GM18526 (cell line): ENCODE data around the gene FRMD4B.

ENCODE experiments used
- POLR2A ChIP-seq: IDR thresholded peaks from 3 replicates; pipeline ENCODE4 v1.6.1; 2011; ENCODE audit not compliant: insufficient read length; ENCODE audit errors: extremely low read depth

Gene FRMD4B

DNA sequence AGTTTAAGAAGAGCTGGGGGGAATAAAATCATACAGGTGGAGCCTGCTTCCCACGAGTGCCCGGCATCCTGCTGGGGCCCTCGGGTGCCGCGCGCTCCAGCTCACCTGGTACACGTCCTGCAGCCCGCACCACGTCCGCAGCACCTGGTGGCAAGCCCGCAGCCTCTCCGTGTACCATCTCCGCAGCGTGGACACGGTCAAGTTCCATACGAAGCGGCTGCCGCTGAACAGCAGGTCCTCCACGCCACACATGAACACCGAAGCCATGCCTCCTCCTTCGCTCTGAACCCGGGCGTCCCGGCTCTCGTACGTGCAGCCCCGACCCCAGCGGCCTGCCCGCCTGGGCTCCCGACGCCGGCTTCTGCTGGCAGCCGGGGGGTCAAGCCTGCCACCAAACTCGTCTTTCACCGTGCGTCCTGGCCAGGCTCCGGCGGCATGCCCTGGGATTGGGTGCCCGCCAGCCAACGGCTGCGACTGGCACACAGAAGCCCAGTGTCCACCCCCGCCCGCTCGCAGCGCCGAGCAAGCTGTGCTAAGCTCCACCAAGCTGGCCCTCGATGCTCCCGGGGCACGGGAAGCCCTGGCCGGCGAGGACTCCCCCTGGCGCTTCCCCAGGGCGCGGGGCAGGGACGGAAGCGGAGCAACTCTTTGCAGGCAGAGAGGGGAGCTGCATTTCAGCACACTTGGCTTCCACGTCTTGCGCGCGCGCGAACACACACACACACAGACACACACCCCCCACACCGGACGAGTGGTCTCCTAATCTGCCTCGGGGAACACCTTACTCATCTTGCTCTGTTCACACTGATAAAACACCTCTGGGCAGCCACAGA lies at the start of gene FRMD4B:
FRMD4B (minus strand) TSS at position 366 of the 833 bp plus-strand sequence; CDS start at position 267, 99 bp downstream.
- no peak for TF ChIP-seq POLR2A

DNA sequence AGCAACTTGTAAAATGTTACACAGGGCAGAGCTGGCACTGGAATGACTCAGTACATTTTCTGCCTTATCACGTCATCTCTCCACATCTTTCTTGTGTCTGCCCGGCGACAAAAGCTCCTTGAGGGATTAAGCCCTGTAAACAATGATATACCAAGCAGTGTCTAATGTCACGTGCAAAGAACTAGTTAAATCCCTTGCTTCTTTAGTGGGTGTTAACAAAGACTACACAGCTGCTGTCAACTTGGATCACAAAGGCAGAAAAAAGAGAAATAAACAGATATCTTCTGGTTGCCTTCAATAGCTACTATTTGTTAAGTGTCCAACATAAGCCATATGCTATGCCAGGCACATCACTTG lies 48.1 kb upstream of the FRMD4B start:
- no peak for TF ChIP-seq POLR2A

DNA sequence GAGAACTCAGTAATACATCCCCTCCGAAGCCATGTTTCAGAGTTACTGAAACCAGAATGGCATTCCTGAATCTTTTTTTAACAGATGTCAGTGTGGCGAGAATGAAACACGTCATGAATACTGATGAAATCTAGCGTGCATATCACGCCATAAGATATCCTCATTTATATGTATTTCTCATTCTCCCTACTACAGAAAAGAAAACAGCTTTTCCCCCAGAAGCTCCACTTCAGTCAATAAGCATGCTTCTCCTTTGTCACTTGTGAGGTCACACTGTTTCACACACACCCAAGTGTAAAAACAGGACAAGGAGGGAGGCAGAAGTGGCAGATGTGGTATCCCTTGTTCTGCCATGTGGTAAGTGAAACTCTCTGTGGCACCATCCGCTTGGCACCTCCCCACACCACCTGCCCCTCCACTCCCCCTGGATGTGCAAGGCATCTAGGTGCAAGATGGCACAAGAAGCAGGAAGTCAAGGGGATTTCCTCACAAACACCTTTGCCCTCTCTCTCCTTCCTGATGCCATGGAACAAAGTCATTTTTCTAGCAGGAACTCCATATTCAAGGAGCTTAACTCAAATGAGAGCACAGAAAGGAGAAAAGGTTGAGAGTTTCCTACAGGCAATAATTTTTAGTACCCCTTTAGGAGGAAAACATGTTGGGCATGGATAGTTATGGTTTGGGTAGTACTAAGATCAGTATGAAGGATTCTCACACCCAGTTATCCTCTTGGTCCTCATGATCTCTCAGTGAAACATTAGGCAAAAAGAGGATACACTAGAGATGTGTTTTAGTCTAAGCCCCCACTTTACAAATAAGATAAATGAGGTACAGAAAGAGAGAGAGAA lies 47.5 kb upstream of the FRMD4B start:
- no peak for TF ChIP-seq POLR2A

DNA sequence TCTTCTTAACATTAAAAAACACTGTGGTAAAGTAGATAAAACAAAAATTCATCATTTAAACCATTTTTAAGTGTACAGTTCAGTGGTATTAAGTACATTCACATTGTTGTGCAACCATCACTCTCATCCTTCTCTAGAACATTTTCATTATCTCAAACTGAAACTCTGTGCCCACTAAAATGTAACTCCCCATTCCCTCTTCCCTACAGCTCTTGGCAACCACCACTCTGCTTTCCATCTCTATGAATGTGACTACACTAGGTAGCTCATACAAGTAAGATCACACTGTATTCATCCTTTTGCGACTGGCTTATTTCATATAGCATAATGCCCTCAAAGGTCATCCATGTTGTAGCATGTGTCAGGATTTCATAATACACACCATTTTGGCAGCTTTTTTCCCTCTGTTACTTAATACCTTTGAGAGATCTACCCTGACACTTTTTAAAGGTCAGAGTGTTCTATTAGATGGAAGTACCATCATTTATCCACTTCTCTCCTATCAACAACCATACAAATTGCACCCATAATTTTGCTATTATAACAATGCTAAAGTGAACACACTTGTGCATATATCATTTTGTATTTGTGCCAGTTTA lies 42.9 kb upstream of the FRMD4B start:
- TF ChIP-seq POLR2A = no peak

DNA sequence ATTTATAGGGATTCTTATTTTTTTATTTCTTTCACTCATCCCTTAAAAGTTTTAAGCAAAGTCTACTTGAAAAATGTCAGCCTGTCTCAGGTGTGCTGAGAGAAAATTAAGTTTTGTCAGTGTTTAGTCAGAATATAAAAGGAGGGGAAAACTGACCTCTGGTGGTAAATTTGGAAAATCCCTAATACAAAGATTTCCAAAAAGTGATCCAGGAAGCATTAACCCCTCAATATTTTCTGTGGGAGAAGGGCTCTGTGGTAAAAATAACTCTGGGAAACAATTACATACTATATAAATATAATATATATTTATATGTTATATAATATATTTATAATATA lies 41.0 kb upstream of the FRMD4B start:
- no peak for TF ChIP-seq POLR2A

DNA sequence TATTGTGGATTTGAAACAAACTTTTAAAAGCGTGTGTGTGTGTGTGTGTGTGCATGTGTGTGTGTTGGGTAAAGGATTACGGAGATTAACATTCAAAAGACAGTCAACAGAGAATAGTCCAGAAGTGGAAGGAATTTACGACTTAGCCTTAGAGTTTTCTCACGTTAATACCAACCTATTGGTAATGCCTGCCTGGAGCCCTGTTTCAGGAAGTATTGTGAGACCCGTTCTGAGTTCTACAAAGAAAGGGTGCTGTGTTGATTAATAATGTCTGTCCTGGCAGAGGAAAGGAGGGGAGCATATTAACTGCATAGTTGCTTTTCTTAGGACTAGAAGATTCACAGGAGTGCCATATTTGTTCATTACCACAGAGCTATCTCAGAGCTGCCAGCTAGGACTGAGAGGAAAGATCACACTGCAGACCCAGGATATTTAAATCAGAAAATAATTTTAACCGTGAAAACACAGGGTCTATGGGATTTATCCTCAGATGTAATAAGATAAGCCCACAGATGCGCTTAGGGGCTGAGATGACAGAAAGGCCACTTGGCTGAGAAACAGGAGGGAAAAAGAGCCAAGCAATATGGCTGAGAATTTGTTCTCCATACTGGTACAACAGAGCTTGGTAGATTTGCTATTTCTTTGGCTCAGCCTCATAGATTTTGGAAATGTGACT lies 40.5 kb upstream of the FRMD4B start:
- no peak for TF ChIP-seq POLR2A

DNA sequence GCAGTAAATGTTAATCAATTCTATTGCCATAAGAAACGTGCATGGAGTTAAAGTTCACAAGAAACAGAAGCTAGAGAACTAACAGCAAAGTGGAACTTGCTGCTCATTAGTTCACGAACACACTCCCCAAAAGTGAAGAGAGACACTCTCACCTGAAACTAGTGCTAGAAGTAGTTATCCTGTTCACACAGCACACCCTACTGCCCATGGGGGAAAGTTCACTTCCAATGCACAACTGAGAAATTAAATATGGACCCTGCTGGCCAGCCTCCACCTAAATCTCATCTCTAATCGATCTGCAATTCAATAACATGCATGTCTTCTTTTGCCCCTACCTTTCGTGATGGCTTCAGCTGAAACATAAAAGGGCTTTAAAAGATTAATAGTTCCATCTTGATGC lies 39.4 kb upstream of the FRMD4B start:
- TF ChIP-seq POLR2A = no peak

DNA sequence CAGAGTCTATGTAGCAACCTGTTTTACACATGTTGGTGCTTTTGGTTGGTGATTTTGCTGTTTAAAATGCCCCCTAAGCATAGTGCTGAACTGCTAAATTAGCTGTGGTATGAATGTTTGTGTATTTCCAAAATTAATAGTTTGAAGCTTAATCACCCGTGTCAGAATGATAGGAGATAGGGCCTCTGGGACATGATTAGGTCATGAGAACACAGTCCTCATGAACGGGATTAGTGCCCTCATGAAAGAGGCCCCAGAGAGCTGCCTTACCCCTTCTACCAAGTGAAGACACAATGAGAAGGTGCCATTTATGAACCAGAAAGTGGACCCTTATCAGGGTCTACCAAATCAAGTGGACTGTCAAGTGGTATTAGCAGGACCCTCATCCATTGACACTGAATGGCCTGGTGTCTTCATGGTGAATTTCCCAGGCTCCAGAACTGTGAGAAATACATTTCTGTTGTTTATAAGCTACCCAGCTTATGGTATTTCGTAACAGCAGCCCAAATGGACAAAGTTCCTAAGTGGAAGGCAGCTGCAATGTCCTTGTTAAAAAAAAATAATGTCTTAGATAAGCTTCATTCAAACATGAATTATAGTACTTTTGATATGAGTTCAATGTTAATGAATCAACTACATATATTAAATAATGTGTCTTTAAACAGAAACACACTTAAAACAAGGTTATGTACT lies 37.7 kb upstream of the FRMD4B start:
- TF ChIP-seq POLR2A = no peak

DNA sequence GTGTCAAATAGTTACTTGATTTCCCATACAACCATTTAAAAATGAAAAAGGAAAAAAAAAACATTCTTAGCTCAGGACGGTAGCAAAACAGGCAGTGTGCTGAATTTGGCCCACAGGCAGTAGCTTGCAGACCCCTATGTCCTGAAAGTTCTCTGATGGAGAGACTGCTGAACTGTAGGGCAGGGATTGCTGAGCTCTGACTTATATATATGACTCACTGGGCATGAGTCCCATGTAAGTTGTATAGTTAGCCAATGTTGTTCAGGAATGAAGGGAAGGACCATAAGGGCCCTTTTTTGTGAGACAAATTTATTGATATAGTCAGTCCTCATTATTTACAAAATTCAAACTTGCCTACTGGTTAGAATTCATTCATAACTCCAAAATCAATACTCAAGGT lies 36.9 kb upstream of the FRMD4B start:
- no peak for TF ChIP-seq POLR2A

DNA sequence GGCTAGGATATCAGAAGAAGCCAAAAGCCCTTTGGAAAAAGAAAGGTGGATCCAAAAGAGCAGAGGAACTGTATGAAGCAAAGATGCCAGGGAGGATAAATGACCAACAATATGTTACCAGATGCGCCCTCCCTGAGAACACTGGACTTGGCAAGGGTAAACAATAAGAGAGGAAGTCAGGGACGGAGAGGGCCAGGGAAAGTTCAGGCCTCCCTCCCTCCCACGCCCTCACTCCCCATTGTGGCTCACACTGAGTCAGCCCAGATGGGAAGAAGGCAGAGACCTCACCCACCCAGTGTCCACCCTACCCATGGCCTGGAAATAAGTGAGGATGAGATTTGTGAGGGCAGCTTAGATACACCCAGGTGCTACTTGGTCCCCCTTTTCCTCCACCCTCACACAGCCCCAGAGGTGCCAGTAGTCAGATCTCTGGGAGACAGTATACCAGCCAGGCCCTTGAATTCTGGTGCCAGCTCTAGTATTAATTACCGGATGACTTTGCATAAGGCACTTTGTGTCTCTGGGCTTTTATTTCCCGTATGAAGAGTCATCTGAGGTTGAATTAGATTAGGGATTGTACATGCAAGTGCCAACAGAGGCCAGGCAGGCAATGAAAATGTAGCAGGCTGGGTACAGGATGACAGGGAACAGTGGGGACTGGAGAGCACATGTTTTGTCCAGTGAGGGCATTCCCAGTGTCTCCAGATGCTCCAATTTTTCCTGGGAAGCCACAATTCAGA lies 35.1 kb upstream of the FRMD4B start:
- TF ChIP-seq POLR2A = no peak

DNA sequence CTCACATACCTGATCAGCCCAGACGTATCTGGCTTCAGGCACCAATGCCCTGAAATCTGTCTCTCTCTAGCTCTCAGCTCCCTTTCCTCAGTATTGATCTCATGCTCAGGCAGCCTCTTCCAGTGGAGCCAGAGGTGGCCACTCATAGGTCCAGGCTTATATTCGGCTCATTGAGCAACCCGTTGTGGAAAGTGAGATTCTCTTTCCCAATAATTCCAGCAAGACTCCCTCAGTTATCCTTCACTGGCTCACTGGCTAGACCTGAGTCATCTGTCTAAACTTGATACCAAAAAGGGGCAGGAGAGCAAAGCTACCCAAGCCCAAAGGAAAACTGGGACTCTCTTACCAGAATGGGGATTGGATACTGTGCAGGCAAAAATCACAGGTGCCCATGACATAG lies 33.4 kb upstream of the FRMD4B start:
- no peak for TF ChIP-seq POLR2A

DNA sequence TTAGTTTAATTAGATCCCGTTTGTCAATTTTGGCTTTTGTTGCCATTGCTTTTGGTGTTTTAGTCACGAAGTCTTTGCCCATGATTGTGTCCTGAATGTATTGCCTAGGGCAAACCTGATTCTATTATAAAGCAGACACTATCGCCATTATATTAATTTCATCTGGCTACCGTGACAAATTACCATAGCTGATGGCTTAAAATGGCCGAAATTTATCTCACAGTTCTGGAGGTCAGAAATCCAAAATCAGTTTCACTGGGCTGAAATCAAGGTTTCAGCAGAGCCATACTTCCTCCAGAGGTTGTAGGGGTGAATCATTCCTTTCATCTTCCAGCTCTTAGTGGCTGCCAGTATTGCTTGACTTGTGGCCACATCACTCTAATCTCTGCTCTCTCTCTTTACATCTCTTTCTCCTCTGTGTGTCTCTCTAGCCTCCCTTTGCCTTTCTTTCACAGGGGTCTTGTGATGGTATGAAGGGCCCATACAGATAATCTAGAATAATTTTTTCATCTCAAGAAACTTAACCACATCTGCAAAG lies 31.7 kb upstream of the FRMD4B start:
- TF ChIP-seq POLR2A = no peak

DNA sequence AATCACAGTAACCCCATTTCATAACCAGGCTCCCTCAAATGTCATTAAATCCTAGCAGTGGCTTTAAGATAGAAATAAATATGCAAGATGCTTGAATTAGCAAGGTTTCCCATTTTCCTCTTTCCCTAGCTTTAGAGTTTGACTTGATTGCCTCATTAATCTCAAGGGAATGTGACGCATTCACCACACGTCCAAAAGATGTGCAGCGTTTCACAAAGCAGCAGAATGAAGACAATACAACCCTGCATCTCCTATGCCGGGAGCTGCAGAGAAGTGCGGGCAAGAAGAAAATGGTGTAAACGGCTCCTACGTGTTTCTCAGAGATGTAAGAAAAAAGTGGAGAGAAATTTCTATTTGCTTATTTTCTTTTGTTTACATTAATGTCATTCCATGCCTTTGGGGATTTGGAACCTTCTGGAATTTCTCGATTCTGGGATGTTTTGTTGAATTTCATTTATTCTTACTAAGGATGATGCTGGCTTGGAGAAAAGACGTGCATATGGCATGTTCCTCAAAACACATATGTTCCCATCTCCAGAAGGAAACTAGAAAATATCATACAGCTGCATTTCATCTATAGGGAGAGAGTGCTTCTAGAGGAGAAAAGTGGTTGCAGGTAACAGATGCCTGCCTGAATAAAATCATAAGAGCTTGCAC lies 27.8 kb upstream of the FRMD4B start:
- TF ChIP-seq POLR2A = no peak
